ENCODE results near the gene TMEM179B. TPM values are rescaled to one million over a fixed set of nuclear protein-coding genes. Genes with fewer than 3 reads are reported as not detected.

Gene TMEM179B
- total and polyA plus RNA-seq, 2 of the 13 experiments (the other 11 are each of a cell fraction or from before 2014, with no cell fraction given) = 24.8 to 25.7 TPM

DNA sequence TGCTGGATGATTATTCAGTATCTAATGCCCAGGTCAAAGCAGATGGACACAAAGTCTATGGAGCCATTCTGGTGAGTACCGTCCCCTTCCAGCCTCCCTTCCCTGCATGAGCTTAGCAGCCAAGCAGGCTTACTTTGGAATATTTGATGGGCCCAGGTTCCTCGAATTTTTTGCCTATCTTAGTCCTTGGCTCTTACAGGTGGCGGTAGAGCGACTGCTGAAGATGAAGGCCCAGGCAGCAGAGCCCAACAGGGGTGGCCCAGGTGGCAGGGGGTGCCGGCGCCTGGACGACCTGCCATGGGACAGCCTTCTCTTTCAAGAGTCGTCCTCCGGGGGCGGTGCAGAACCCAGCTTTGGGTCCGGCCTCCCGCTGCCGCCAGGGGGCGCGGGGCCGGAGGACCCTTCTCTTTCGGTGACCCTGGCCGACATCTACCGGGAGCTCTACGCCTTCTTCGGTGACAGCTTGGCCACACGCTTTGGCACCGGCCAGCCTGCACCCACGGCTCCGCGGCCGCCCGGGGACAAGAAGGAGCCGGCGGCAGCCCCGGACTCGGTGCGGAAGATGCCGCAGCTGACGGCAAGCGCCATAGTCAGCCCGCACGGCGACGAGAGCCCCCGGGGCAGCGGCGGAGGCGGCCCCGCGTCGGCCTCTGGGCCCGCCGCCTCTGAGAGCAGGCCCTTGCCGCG is 741 bp upstream of the TMEM179B start (continued):
- no peak for TF ChIP-seq ZBTB40 (IDR thresholded peaks at IDR 0.05)
- 0 out of 2 replicates have a peak, but pooled peaks have one; percentile 3 for TF ChIP-seq ZBTB40 (CRISPR knock-in tag; IDR thresholded peaks at IDR 0.05)
- TF ChIP-seq THRA (CRISPR knock-in tag; IDR thresholded peaks at IDR 0.05; ENCODE audit: borderline replicate concordance) = peak; percentile 67; the same call in 1 of the 2 replicates
- TF ChIP-seq RARA (CRISPR knock-in tag; IDR thresholded peaks at IDR 0.05) = no peak
- no peak for TF ChIP-seq SKI (IDR thresholded peaks at IDR 0.05; ENCODE audit: partially characterized antibody)
- TF ChIP-seq, protein P1, sequence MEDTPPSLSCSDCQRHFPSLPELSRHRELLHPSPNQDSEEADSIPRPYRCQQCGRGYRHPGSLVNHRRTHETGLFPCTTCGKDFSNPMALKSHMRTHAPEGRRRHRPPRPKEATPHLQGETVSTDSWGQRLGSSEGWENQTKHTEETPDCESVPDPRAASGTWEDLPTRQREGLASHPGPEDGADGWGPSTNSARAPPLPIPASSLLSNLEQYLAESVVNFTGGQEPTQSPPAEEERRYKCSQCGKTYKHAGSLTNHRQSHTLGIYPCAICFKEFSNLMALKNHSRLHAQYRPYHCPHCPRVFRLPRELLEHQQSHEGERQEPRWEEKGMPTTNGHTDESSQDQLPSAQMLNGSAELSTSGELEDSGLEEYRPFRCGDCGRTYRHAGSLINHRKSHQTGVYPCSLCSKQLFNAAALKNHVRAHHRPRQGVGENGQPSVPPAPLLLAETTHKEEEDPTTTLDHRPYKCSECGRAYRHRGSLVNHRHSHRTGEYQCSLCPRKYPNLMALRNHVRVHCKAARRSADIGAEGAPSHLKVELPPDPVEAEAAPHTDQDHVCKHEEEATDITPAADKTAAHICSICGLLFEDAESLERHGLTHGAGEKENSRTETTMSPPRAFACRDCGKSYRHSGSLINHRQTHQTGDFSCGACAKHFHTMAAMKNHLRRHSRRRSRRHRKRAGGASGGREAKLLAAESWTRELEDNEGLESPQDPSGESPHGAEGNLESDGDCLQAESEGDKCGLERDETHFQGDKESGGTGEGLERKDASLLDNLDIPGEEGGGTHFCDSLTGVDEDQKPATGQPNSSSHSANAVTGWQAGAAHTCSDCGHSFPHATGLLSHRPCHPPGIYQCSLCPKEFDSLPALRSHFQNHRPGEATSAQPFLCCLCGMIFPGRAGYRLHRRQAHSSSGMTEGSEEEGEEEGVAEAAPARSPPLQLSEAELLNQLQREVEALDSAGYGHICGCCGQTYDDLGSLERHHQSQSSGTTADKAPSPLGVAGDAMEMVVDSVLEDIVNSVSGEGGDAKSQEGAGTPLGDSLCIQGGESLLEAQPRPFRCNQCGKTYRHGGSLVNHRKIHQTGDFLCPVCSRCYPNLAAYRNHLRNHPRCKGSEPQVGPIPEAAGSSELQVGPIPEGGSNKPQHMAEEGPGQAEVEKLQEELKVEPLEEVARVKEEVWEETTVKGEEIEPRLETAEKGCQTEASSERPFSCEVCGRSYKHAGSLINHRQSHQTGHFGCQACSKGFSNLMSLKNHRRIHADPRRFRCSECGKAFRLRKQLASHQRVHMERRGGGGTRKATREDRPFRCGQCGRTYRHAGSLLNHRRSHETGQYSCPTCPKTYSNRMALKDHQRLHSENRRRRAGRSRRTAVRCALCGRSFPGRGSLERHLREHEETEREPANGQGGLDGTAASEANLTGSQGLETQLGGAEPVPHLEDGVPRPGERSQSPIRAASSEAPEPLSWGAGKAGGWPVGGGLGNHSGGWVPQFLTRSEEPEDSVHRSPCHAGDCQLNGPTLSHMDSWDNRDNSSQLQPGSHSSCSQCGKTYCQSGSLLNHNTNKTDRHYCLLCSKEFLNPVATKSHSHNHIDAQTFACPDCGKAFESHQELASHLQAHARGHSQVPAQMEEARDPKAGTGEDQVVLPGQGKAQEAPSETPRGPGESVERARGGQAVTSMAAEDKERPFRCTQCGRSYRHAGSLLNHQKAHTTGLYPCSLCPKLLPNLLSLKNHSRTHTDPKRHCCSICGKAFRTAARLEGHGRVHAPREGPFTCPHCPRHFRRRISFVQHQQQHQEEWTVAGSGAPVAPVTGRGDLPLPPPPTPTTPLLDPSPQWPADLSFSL (CRISPR knock-in tag; IDR thresholded peaks at IDR 0.05) = no peak
- TF ChIP-seq CENPX (CRISPR knock-in tag; IDR thresholded peaks at IDR 0.05) = no peak
- 0 out of 2 replicates have a peak, but pooled peaks have one; percentile 63 for TF ChIP-seq ZNF552 (CRISPR knock-in tag; IDR thresholded peaks at IDR 0.05; ENCODE audit: borderline replicate concordance)
- 0 out of 2 replicates have a peak, but pooled peaks have one; percentile 24 for TF ChIP-seq PPARG (CRISPR knock-in tag; conservative IDR thresholded peaks at IDR 0.05)
- no peak for TF ChIP-seq LCORL (IDR thresholded peaks at IDR 0.05)
- peak; percentile 61 for TF ChIP-seq LCORL (CRISPR knock-in tag; IDR thresholded peaks at IDR 0.05)
- no peak for TF ChIP-seq ZNF75D (CRISPR knock-in tag; IDR thresholded peaks at IDR 0.05; ENCODE audit: borderline replicate concordance)
